Peyer's patch (tissue), 4 donors: ENCODE data around the gene TUBD1. TPM values are rescaled to one million over a fixed set of nuclear protein-coding genes. Genes with fewer than 3 reads are reported as not detected.

Experiments
- DNase-seq, 3 donors: peaks; one replicate each; pipeline ENCODE4 v3.0.0-alpha.2; 2017 to 2019
- H3K27ac ChIP-seq, 4 donors: fragments of 200-600 bp; sonication (generic); one replicate each; pipeline ENCODE4 v1.5.1; 2016 to 2019
- H3K27me3 ChIP-seq, 2 donors: fragments of 200-600 bp; sonication (generic); one replicate each; pipeline ENCODE4 v1.5.1; 2019
- H3K36me3 ChIP-seq, 3 donors: fragments of 200-600 bp; sonication (generic); one replicate each; pipeline ENCODE4 v1.5.1; 2016 to 2019
- H3K4me1 ChIP-seq, 4 donors: fragments of 200-600 bp; sonication (generic); one replicate each; pipeline ENCODE4 v1.5.1; 2016 to 2019
- H3K4me3 ChIP-seq, 4 donors: fragments of 200-600 bp; sonication (generic); 1 replicate in 3 of 4; 2 replicates in 1 of 4; pipeline ENCODE4 v1.5.1; 2016 to 2019; ENCODE audit warnings: mild to moderate bottlenecking in 1 of 4
- H3K9me3 ChIP-seq, 4 donors: fragments of 200-600 bp; sonication (generic); one replicate each; pipeline ENCODE4 v1.5.1; 2016 to 2019; ENCODE audit warnings: mild to moderate bottlenecking in 1 of 4
- CTCF ChIP-seq, 6 experiments: fragments of 450-650 bp in 4 of 6; fragments of 200-600 bp in 2 of 6; sonication (generic) in 1 of 6; IDR thresholded peaks; one replicate each; pipeline ENCODE4 v1.5.1; 2017 to 2019; ENCODE audit warnings: antibody characterized with exemption in 6 of 6, mild to moderate bottlenecking in 3 of 6, moderate library complexity in 1 of 6
- POLR2A ChIP-seq, 2 donors: fragments of 450-650 bp; IDR thresholded peaks; one replicate each; pipeline ENCODE4 v1.5.1; 2017; ENCODE audit warnings: antibody characterized with exemption in 2 of 2, mild to moderate bottlenecking in 2 of 2, moderate library complexity in 2 of 2
- total RNA-seq, 4 donors: library from RNA; depleted of rRNA; stranded (reverse); fragments of >200 nt; gene quantifications; one replicate each; pipeline ENCODE4 v1.1.0, GENCODE V29; 2016

TUBD1 gene
- total RNA-seq, 4 donors from 2014 or later, result 8.4 to 12.2 (median 9.5) TPM

GRCh38 chr17:59828478-59828760 lies 64.3 kb downstream of the TUBD1 start:
- Histone ChIP-seq H3K36me3 (no peaks in the 10 kb centered on the region), H3K27me3 (no peaks in the 10 kb centered on the region), H3K4me3 (peak overlapping the region in 2 of 4 donors; percentile 29 to 37), H3K27ac (peak overlapping the region; percentile 68 to 92 (median 81)), H3K9me3 (no peaks in the 10 kb centered on the region), H3K4me1 (peaks cover 0 to 48% (median 24%) of the 10 kb centered on the region in 4 donors)
- no peak for DNase-seq
- TF ChIP-seq CTCF (IDR thresholded peaks at IDR 0.05) (no peak), POLR2A (IDR thresholded peaks at IDR 0.05) (no peak)

- Histone ChIP-seq H3K9me3 (no peaks in the 10 kb centered on the region), H3K27me3 (no peaks in the 10 kb centered on the region), H3K27ac (peak overlapping the region; percentile 68 to 92 (median 81)), H3K36me3 (peaks cover 0 to under 1% (median 0%) of the 10 kb centered on the region in 3 donors), H3K4me1 (peaks cover 0 to 48% (median 24%) of the 10 kb centered on the region in 4 donors), H3K4me3 (peak overlapping the region in 2 of 4 donors; percentile 29 to 37)
- TF ChIP-seq POLR2A (IDR thresholded peaks at IDR 0.05) (peak in 1 of 2 donors; percentile 66), CTCF (IDR thresholded peaks at IDR 0.05) (no peak)
- peak in 1 of 3 donors; percentile 54 for DNase-seq
Measured at GRCh38 chr17:59827721-59828477, 64.8 kb downstream of the TUBD1 start.

- Histone ChIP-seq H3K36me3 (peaks cover 0 to 4% (median 0%) of the 10 kb centered on the region in 3 donors), H3K27ac (peak overlapping the region; percentile 68 to 92 (median 81)), H3K4me1 (peaks cover 0 to 48% (median 24%) of the 10 kb centered on the region in 4 donors), H3K27me3 (no peaks in the 10 kb centered on the region), H3K9me3 (no peaks in the 10 kb centered on the region), H3K4me3 (no peak overlapping the region)
- no peak for TF ChIP-seq POLR2A (IDR thresholded peaks at IDR 0.05)
- no peak for TF ChIP-seq CTCF (IDR thresholded peaks at IDR 0.05)
- DNase-seq, result peak in 1 of 3 donors; percentile 34
Measured at GRCh38 chr17:59826706-59827453, 65.9 kb downstream of the TUBD1 start.

- H3K9me3 ChIP-seq, result no peaks in the 10 kb centered on the region
- peak in 1 of 3 donors; percentile 47 for DNase-seq
- H3K36me3 ChIP-seq, result peaks cover 0 to 4% (median 0%) of the 10 kb centered on the region in 3 donors
- peaks cover 0 to 41% (median 24%) of the 10 kb centered on the region in 4 donors for H3K4me1 ChIP-seq
- H3K4me3 ChIP-seq, result no peak overlapping the region
- H3K27ac ChIP-seq, result peak overlapping the region; percentile 62 to 91 (median 67)
- TF ChIP-seq CTCF (IDR thresholded peaks at IDR 0.05), result no peak
- no peak for TF ChIP-seq POLR2A (IDR thresholded peaks at IDR 0.05)
- no peaks in the 10 kb centered on the region for H3K27me3 ChIP-seq
Measured at GRCh38 chr17:59825533-59826322, 67.0 kb downstream of the TUBD1 start.

- Histone ChIP-seq H3K4me1 (no peaks in the 10 kb centered on the region), H3K4me3 (no peak overlapping the region), H3K36me3 (peaks cover 0 to 31% (median 0%) of the 10 kb centered on the region in 3 donors), H3K9me3 (no peaks in the 10 kb centered on the region), H3K27me3 (no peaks in the 10 kb centered on the region), H3K27ac (peak overlapping the region in 3 of 4 donors; percentile 5 to 76 (median 15))
- TF ChIP-seq POLR2A (IDR thresholded peaks at IDR 0.05), result no peak
- no peak for TF ChIP-seq CTCF (IDR thresholded peaks at IDR 0.05)
- no peak for DNase-seq
Measured at GRCh38 chr17:59815965-59816364, 76.8 kb downstream of the TUBD1 start.
